ENCODE results near the gene TNFAIP8L1. TPM values are rescaled to one million over a fixed set of nuclear protein-coding genes. Genes with fewer than 3 reads are reported as not detected.

The TNFAIP8L1 gene
- total RNA-seq, 1 experiment from 2014 or later: 22.2 TPM

- POLR2A ChIA-PET: no interaction called here
- H3K27me3 ChIP-seq (ENCODE audit: insufficient read depth, low read length): no peaks in the 10 kb centered on the region
- peaks cover 9% of the 10 kb centered on the region; the same call in 1 of the 2 replicates for H3K79me2 ChIP-seq (ENCODE audit: insufficient read depth, low read length)
- H3K9me3 ChIP-seq (ENCODE audit: control insufficient read depth in 1 of 2, insufficient read depth in 1 of 2, low read depth in 1 of 2, low read length in 2 of 2): no peaks in the 10 kb centered on the region
- peaks cover 12 to 50% of the 10 kb centered on the region in 2 experiments for H3K36me3 ChIP-seq (ENCODE audit: control insufficient read depth in 1 of 2, insufficient read depth in 2 of 2, low read length in 2 of 2)
- no peak overlapping the region for H3K9ac ChIP-seq (ENCODE audit: low read length)
- H3K4me2 ChIP-seq (ENCODE audit: low read length): no peak overlapping the region
- H3K27ac ChIP-seq (ENCODE audit: low read depth, low read length): no peak overlapping the region
- RAD21 ChIA-PET (ENCODE audit: low non-redundant PET in 1 of 2, low total read pairs in 2 of 2, uncharacterized antibody in 2 of 2, unreplicated experiment in 2 of 2): no interaction called here
- H2AFZ ChIP-seq (ENCODE audit: low read depth, low read length, poor library complexity, severe bottlenecking): no peak overlapping the region
- no peak for DNase-seq (ENCODE audit: low read depth, low spot score)
- H3K4me1 ChIP-seq (ENCODE audit: control insufficient read depth in 1 of 2, insufficient read depth in 2 of 2, low read length in 2 of 2): peaks cover 8 to 19% of the 10 kb centered on the region in 2 experiments
- H3K4me3 ChIP-seq (replicated peaks in 1 of 2; ENCODE audit: low read depth in 1 of 2, low read length in 2 of 2): no peak overlapping the region
- ATAC-seq: no peak
- no TSS peak for BruUV-seq (replicated peaks)
- TF ChIP-seq EGR1 (IDR thresholded peaks at IDR 0.05; ENCODE audit: low read depth) (no peak), POLR2AphosphoS5 (IDR thresholded peaks at IDR 0.05; ENCODE audit: low read depth, low read length) (no peak), EZH2 (IDR thresholded peaks at IDR 0.05) (no peak), ZNF274 (IDR thresholded peaks at IDR 0.05; ENCODE audit: low read depth, low read length) (no peak), RAD21 (IDR thresholded peaks at IDR 0.05; ENCODE audit: low read depth) (no peak), CEBPB (IDR thresholded peaks at IDR 0.05; ENCODE audit: low read depth) (no peak), ZFX (IDR thresholded peaks at IDR 0.05) (no peak), REST (IDR thresholded peaks at IDR 0.05; ENCODE audit: low read depth) (no peak), POLR2A (IDR thresholded peaks at IDR 0.05; ENCODE audit: borderline replicate concordance, extremely low read depth, insufficient read depth, insufficient read length) (no peak), TCF7L2 (IDR thresholded peaks at IDR 0.05; ENCODE audit: borderline replicate concordance, extremely low read depth, insufficient read depth, insufficient read length) (no peak), ELF1 (IDR thresholded peaks at IDR 0.05; ENCODE audit: borderline replicate concordance, low read depth) (no peak)
- intact Hi-C loops (cut with micrococcal nuclease): no loop called here
- no peaks in the 10 kb centered on the region for H3K9me2 ChIP-seq (ENCODE audit: insufficient read depth)
- no peaks in the 10 kb centered on the region for H4K20me1 ChIP-seq (ENCODE audit: insufficient read depth)
- CTCF ChIA-PET: interaction anchor here (0.7 kb wide), 1 partner anchor 20 kb away, joined by 3 read pairs; no protein-coding TSS in a partner anchor
Observed at GRCh38 chr19:4697304-4697703, 58.0 kb downstream of the TNFAIP8L1 start.

Measured in HCT116 (cell line).